Effector memory CD8-positive, alpha-beta T cell (primary cell): ENCODE results near the gene DPF3.
A peak's percentile ranks its signal among the peaks of the same experiment; 100 is the strongest.

Experiments
- ATAC-seq: fragments of 150-1000 bp; cut with Tn5 transposase; replicated peaks from 2 replicates; pipeline ENCODE4 v1.10.0; 2021; ENCODE audit warnings: mild to moderate bottlenecking, moderate library complexity
- DNase-seq, 3 experiments: peaks; one replicate each; pipeline ENCODE4 v3.0.0; 2021
- H3K27ac Mint-ChIP-seq, 2 donors: one replicate each; pipeline ENCODE4 v1.8.0; 2022; ENCODE audit warnings: mild to moderate bottlenecking in 2 of 2, mixed read lengths in 2 of 2, moderate library complexity in 2 of 2
- H3K27me3 Mint-ChIP-seq, 2 donors: one replicate each; pipeline ENCODE4 v1.8.0; 2022; ENCODE audit warnings: mixed read lengths in 2 of 2
- H3K36me3 Mint-ChIP-seq: one replicate; pipeline ENCODE4 v1.8.0; 2022; ENCODE audit warnings: mild to moderate bottlenecking, moderate library complexity, mixed read lengths; ENCODE audit not compliant: insufficient read depth
- H3K4me1 Mint-ChIP-seq, 2 donors: one replicate each; pipeline ENCODE4 v1.8.0; 2022; ENCODE audit warnings: low read depth in 2 of 2, mixed read lengths in 2 of 2
- H3K4me3 Mint-ChIP-seq, 2 donors: one replicate each; pipeline ENCODE4 v1.8.0; 2022; ENCODE audit warnings: mild to moderate bottlenecking in 2 of 2, mixed read lengths in 2 of 2, moderate library complexity in 2 of 2
- H3K9me3 Mint-ChIP-seq, 2 donors: one replicate each; pipeline ENCODE4 v1.8.0; 2022; ENCODE audit warnings: mixed read lengths in 2 of 2

Gene DPF3

GRCh38 chr14:72616294-72616693, 277.6 kb downstream of the DPF3 start:
- no peak overlapping the region for H3K4me3 Mint-ChIP-seq
- ATAC-seq, result no peak
- DNase-seq, result no peak
- H3K27me3 Mint-ChIP-seq, result peaks cover 56 to 67% of the 10 kb centered on the region in 2 donors
- no peaks in the 10 kb centered on the region for H3K9me3 Mint-ChIP-seq
- peaks cover 4% of the 10 kb centered on the region in 2 donors for H3K4me1 Mint-ChIP-seq
- peaks cover 2% of the 10 kb centered on the region for H3K36me3 Mint-ChIP-seq
- no peak overlapping the region for H3K27ac Mint-ChIP-seq

GRCh38 chr14:72615451-72616121, 278.3 kb downstream of the DPF3 start:
- H3K36me3 Mint-ChIP-seq, result peaks cover 2% of the 10 kb centered on the region
- DNase-seq, result no peak
- H3K27me3 Mint-ChIP-seq, result peaks cover 53 to 63% of the 10 kb centered on the region in 2 donors
- H3K9me3 Mint-ChIP-seq, result no peaks in the 10 kb centered on the region
- no peak for ATAC-seq
- no peak overlapping the region for H3K27ac Mint-ChIP-seq
- H3K4me3 Mint-ChIP-seq, result no peak overlapping the region
- peaks cover 4% of the 10 kb centered on the region in 2 donors for H3K4me1 Mint-ChIP-seq

DNA sequence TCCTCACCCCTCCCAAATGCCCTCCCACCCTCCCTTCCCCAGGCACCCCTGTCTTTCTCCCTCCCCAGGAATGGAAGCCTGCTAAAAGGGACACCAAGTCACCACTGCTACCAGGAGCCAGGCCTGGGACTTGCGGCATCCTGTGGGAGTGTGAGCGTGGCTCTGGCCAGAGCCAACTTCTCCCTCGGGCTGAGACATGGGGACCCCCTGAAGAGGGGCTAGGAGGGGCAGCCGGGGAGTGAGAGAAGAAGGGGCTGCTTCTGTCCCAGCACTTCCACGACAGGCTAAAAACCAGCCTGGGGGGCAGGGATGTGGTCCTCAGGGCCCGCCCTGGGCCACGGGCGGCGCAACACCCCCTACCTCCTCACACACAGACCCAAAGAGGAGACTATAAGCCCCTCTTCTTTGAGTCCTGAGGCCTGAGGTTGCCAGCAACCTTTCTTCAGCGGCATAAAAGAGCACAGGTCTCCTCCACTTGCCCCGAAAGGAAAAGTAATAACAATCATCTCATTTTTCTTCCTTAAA, 278.9 kb downstream of the DPF3 start:
- Mint-ChIP-seq H3K27ac (no peak overlapping the region), H3K4me3 (no peak overlapping the region)

DNA sequence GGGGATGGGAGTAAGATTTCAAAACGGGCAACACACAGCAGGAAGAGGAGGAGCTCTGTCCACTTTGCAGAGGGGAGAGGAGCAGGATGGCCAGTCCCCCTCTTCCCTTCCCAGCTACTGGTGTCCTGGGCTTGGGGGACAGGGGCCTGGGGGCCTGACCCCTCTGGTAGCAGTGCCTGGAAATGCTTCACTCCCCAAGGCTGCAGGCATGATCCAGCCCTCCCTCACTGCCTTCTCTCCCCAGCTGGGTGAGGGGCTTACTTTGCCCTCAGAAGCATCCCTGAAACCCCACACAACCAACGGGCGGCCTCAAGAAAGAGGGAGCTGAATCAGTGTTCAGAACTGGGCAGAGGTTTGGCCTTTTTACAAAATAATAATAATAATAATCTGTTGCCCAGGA, 279.5 kb downstream of the DPF3 start:
- H3K36me3 Mint-ChIP-seq, result peaks cover 2% of the 10 kb centered on the region
- no peak overlapping the region for H3K4me3 Mint-ChIP-seq
- no peak overlapping the region for H3K27ac Mint-ChIP-seq
- H3K27me3 Mint-ChIP-seq, result peaks cover 45 to 67% of the 10 kb centered on the region in 2 donors
- H3K4me1 Mint-ChIP-seq, result peaks cover 4 to 5% of the 10 kb centered on the region in 2 donors
- ATAC-seq (no peak), DNase-seq (no peak)
- no peaks in the 10 kb centered on the region for H3K9me3 Mint-ChIP-seq

More for the DNA sequence above, 278.9 kb downstream of the DPF3 start:
- Mint-ChIP-seq H3K9me3 (no peaks in the 10 kb centered on the region), H3K27me3 (peaks cover 47 to 62% of the 10 kb centered on the region in 2 donors), H3K36me3 (peaks cover 2% of the 10 kb centered on the region), H3K4me1 (peaks cover 4% of the 10 kb centered on the region in 2 donors)
- DNase-seq (no peak), ATAC-seq (no peak)

- no peak for DNase-seq
- H3K36me3 Mint-ChIP-seq, result peaks cover 2% of the 10 kb centered on the region
- H3K27me3 Mint-ChIP-seq, result peaks cover 49 to 72% of the 10 kb centered on the region in 2 donors
- peak overlapping the region in 1 of 2 donors; percentile 38 for H3K27ac Mint-ChIP-seq
- no peak overlapping the region for H3K4me3 Mint-ChIP-seq
- peaks cover 4 to 9% of the 10 kb centered on the region in 2 donors for H3K4me1 Mint-ChIP-seq
- H3K9me3 Mint-ChIP-seq, result no peaks in the 10 kb centered on the region
- ATAC-seq, result no peak
Observed at GRCh38 chr14:72613975-72614319, 280.0 kb downstream of the DPF3 start.

DNA sequence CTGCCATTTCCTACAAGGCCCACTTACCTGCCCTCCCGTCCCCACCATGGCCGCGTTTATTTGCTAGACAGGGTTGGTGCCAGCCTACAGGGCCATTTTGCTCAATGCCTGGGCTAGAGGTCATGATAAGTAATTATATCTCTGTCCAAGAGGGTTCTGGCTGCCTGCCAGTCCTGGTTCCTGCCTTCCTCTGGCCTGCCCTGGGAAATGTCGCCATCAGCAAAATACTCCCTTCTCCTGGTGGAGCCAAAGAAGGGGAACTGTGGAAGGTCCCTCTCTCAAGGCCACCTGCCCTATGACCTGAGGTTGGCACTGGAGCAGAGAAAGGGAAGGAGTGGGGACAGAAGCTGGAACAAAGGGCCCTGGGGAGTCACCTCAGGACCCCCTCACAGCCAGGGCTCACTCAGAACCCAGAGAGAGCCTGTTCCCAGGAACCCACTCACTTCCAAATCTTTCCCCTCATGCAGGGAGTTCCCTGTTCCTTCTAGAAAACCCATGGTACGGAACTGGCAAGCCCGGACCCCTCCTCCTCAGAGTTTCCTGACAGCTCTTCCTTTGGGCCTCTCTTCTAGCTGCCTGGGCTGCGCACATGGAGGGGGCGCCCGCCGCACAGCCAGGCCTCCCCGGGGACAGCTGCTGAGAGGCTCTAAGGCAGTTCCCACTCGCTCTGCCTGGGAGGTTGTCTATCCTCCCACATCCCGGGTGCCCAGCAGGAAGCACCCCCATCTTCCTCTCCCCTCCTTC, 280.5 kb downstream of the DPF3 start:
- DNase-seq (no peak), ATAC-seq (no peak)
- peaks cover 2% of the 10 kb centered on the region for H3K36me3 Mint-ChIP-seq
- H3K27me3 Mint-ChIP-seq, result peaks cover 55 to 77% of the 10 kb centered on the region in 2 donors
- H3K4me3 Mint-ChIP-seq, result no peak overlapping the region
- H3K4me1 Mint-ChIP-seq, result peaks cover 8 to 10% of the 10 kb centered on the region in 2 donors
- peak overlapping the region in 1 of 2 donors; percentile 38 for H3K27ac Mint-ChIP-seq
- no peaks in the 10 kb centered on the region for H3K9me3 Mint-ChIP-seq

GRCh38 chr14:72612041-72612440, 281.9 kb downstream of the DPF3 start:
- H3K27ac Mint-ChIP-seq, result no peak overlapping the region
- peaks cover 54 to 67% of the 10 kb centered on the region in 2 donors for H3K27me3 Mint-ChIP-seq
- H3K9me3 Mint-ChIP-seq, result no peaks in the 10 kb centered on the region
- DNase-seq (no peak), ATAC-seq (no peak)
- H3K36me3 Mint-ChIP-seq, result peaks cover under 1% of the 10 kb centered on the region
- H3K4me1 Mint-ChIP-seq, result peaks cover 8 to 10% of the 10 kb centered on the region in 2 donors
- no peak overlapping the region for H3K4me3 Mint-ChIP-seq

GRCh38 chr14:72611506-72611905, 282.4 kb downstream of the DPF3 start:
- Mint-ChIP-seq H3K4me1 (peaks cover 8 to 10% of the 10 kb centered on the region in 2 donors), H3K27me3 (peaks cover 48 to 62% of the 10 kb centered on the region in 2 donors), H3K36me3 (no peaks in the 10 kb centered on the region), H3K27ac (no peak overlapping the region), H3K4me3 (no peak overlapping the region), H3K9me3 (no peaks in the 10 kb centered on the region)
- DNase-seq, result no peak
- ATAC-seq, result no peak

GRCh38 chr14:72610831-72611200, 283.1 kb downstream of the DPF3 start:
- DNase-seq (no peak), ATAC-seq (no peak)
- peaks cover 4 to 10% of the 10 kb centered on the region in 2 donors for H3K4me1 Mint-ChIP-seq
- H3K36me3 Mint-ChIP-seq, result no peaks in the 10 kb centered on the region
- H3K9me3 Mint-ChIP-seq, result no peaks in the 10 kb centered on the region
- H3K4me3 Mint-ChIP-seq, result no peak overlapping the region
- H3K27ac Mint-ChIP-seq, result no peak overlapping the region
- H3K27me3 Mint-ChIP-seq, result peaks cover 42 to 55% of the 10 kb centered on the region in 2 donors

DNA sequence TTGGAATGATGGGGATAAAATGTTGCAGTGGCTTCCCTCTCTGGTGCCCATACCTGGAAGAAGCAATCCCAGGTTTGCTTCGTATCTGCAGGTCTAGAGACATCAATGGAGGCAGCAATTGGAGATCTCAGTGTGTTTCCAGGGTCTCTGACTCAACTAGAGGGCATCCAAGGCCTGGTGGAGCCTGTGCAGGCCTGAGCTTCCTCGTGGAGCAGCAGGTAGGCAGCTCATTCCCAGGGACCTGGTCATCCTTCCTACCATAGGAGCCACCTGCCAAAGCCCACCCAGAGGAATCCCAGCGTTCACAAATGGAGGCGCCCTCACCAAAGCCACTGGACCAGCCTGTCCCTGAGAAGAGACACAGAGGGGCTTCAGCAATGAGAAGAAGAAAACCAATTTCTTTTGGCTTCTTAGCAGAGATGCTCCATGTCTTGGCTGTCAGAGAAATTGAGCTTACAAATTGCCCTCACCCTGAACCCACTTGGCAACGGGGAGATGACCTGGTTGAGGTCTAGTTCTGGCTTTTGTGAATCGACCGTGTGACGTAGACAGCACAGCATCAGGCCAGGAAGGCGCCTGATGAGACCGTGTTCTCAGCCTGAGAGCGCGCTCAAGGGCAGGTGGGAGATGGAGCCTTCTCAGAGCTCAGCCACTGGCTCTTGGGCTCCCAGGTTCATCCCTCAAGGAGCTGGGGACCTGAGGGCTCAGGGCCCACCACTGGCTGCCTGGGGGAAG, 283.6 kb downstream of the DPF3 start:
- Mint-ChIP-seq H3K4me1 (peaks cover 4 to 8% of the 10 kb centered on the region in 2 donors), H3K36me3 (no peaks in the 10 kb centered on the region), H3K27me3 (peaks cover 42 to 56% of the 10 kb centered on the region in 2 donors), H3K9me3 (no peaks in the 10 kb centered on the region), H3K4me3 (no peak overlapping the region), H3K27ac (no peak overlapping the region)
- ATAC-seq (no peak), DNase-seq (no peak)

DNA sequence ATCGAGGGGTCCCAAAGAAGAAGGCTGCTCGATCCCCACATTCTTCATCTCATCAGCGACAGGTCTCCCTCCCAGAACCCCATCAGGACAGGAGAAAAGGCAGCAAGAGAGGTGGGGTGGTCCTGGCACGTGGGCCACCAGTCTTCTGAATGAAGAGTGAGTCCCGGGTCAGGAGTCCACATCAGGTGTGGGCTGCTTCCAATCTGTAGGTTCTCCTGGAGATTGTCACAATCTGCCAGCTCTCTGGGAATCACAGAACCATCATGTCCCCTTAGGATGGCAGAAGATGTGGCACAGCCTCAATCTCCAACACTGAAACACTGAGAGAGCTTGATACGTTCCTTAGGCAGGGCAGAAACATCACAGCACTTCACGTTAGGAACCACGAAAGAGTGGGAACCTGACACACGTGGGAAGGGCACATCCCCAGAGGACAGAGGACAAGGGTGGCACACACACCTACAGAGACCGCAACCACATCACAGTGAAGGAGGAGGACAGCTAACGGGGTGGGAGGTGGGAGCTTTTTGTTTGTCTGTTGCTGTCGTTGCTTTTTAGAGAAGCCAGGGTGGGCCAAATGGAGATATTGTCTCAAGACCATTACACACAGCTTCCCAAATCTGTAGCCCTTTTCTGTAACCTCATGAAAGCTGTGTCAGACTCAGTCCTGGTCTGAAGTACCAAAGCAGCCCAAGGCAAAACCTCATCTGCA, 284.5 kb downstream of the DPF3 start:
- ATAC-seq (no peak), DNase-seq (no peak)
- Mint-ChIP-seq H3K27me3 (peaks cover 47 to 64% of the 10 kb centered on the region in 2 donors), H3K4me3 (no peak overlapping the region), H3K9me3 (no peaks in the 10 kb centered on the region), H3K36me3 (no peaks in the 10 kb centered on the region), H3K4me1 (peaks cover 4 to 8% of the 10 kb centered on the region in 2 donors), H3K27ac (no peak overlapping the region)

DNA sequence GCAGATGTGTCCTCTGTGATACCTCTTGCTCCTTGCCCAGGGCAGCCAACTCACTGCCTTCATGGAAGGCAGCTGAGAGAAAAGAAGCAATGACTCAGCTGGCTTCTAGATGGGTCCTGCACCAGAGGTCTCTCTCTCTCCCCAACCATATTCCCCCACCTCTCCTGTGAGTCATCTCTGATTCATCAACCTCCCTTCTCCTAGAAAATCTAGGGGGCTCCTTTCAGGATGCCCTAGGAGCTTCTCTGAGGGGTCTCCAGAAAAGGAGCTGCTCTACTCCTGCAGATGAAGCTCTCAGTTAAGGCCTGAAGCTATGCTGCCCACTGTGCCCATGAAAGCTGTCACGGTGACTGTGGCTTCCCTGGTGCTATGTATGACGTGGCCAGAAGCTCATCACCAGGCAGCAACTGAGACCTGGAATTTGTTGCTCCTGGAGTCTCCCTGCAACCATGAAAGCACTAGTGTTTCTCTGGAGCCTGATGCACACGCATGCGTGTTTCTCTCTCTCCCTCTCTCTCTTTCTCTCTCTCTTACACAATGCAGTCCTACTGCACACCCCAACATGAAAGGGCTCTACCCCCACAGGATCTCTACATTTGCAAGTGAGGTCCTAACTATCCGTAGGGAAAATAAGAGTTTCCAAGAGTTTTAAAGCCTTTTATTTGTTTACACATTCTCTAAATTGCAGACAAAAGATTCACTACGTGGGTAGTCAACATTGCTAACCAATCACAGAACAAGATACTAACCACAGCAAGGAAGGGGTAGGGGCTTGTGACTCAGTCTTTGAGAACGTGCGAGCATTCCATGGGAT, 285.3 kb downstream of the DPF3 start:
- ATAC-seq (no peak), DNase-seq (no peak)
- Mint-ChIP-seq H3K27me3 (peaks cover 45 to 62% of the 10 kb centered on the region in 2 donors), H3K9me3 (no peaks in the 10 kb centered on the region), H3K27ac (no peak overlapping the region), H3K36me3 (no peaks in the 10 kb centered on the region), H3K4me3 (no peak overlapping the region), H3K4me1 (peaks cover 4 to 6% of the 10 kb centered on the region in 2 donors)
